ENCODE measurements around the gene ADAT3. TPM values are rescaled to one million over a fixed set of nuclear protein-coding genes. Genes with fewer than 3 reads are reported as not detected.

ADAT3 gene
- total RNA-seq, 1 donor from 2014 or later: 2.4 TPM

DNA sequence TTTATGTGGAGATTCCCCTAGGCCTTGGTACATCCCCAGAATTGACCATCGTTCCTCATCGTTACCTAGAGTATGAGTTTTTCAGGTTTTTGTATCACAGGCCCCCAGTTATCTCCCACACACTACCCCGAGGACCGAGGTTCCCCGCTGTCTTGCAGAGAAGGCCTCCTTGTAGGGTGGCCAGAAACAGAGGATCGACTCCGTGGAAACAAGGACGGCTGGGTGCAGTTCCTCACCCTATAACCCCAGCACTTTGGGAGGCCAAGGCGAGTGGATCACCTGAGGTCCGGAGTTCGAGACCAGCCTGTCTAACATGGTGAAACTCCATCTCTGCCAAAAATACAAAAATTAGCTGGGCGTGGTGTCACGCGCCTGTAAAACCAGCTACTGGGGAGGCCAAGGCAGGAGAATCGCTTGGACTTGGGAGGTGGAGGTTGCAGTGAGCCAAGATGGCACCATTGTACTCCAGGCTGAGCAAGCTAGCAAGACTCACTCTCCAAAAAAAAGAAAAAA, 720 bp downstream of the ADAT3 start:
- H3K4me1 ChIP-seq: peaks cover 13% of the 10 kb centered on the region
- H3K9ac ChIP-seq: peak overlapping the region; percentile 25
- no peak for DNase-seq (ENCODE audit: low spot score)
- H3K27ac ChIP-seq: no peak overlapping the region
- H3K4me3 Mint-ChIP-seq: peak overlapping the region; percentile 92
- TF ChIP-seq EZH2 (IDR thresholded peaks at IDR 0.05): no peak
- TF ChIP-seq, protein P1, sequence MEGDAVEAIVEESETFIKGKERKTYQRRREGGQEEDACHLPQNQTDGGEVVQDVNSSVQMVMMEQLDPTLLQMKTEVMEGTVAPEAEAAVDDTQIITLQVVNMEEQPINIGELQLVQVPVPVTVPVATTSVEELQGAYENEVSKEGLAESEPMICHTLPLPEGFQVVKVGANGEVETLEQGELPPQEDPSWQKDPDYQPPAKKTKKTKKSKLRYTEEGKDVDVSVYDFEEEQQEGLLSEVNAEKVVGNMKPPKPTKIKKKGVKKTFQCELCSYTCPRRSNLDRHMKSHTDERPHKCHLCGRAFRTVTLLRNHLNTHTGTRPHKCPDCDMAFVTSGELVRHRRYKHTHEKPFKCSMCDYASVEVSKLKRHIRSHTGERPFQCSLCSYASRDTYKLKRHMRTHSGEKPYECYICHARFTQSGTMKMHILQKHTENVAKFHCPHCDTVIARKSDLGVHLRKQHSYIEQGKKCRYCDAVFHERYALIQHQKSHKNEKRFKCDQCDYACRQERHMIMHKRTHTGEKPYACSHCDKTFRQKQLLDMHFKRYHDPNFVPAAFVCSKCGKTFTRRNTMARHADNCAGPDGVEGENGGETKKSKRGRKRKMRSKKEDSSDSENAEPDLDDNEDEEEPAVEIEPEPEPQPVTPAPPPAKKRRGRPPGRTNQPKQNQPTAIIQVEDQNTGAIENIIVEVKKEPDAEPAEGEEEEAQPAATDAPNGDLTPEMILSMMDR (IDR thresholded peaks at IDR 0.05): no peak
- peak overlapping the region; percentile 65 for H3K4me3 ChIP-seq
- no peak overlapping the region for H2AFZ ChIP-seq (replicated peaks)
- H4K20me1 ChIP-seq (ENCODE audit: low read depth): peaks cover 49% of the 10 kb centered on the region
- H3K4me1 Mint-ChIP-seq: peaks cover 27% of the 10 kb centered on the region
- H3K79me2 ChIP-seq (ENCODE audit: low read depth): peaks cover 54% of the 10 kb centered on the region
- no peaks in the 10 kb centered on the region for H3K36me3 ChIP-seq
- peak overlapping the region; percentile 76 for H3K4me2 ChIP-seq
- H3K27me3 ChIP-seq: no peaks in the 10 kb centered on the region
- H3K27ac Mint-ChIP-seq: peak overlapping the region; percentile 82
- peaks cover 4% of the 10 kb centered on the region for H3K36me3 Mint-ChIP-seq
- H3F3A ChIP-seq (ENCODE audit: low read depth): peaks cover 23% of the 10 kb centered on the region
- no peaks in the 10 kb centered on the region for H3K9me3 Mint-ChIP-seq
- no peaks in the 10 kb centered on the region for H3K9me3 ChIP-seq (ENCODE audit: low read depth)
- H3K27me3 Mint-ChIP-seq (ENCODE audit: insufficient read depth, low read depth): peaks cover 6% of the 10 kb centered on the region

DNA sequence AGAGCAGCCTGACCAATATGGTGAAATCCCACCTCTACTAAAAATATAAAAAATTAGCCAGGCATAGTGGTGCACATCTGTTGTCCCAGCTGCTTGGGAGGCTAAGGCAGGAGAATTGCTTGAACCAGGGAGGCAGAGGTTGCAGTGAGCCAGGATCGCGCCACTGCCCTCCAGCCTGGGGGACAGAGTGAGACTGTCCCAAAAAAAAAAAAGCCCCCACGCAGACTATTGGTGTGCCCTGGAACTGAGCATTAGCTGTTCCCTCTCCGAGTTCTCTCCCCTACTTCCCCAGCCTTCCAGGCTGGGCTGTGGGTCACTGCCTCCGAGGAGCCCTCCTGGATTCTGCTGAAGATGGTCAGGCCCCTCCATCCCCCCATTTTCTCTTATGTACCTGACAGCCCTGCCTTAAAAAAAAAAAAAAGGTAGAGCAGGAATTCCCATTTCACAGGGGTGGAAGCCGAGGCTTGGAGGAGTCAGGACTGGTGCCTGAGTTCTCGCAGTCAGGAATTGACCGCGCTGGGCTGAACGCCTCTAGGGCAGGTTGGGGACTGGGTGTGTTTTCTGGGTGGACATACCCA, 1.9 kb downstream of the ADAT3 start:
- H3K9me3 Mint-ChIP-seq: no peaks in the 10 kb centered on the region
- Histone ChIP-seq H3K4me2 (no peak overlapping the region), H4K20me1 (ENCODE audit: low read depth) (peaks cover 61% of the 10 kb centered on the region), H3F3A (ENCODE audit: low read depth) (peaks cover 23% of the 10 kb centered on the region), H3K4me1 (peaks cover 13% of the 10 kb centered on the region), H3K36me3 (no peaks in the 10 kb centered on the region), H3K9ac (no peak overlapping the region), H2AFZ (replicated peaks) (no peak overlapping the region), H3K4me3 (no peak overlapping the region), H3K9me3 (ENCODE audit: low read depth) (no peaks in the 10 kb centered on the region), H3K27ac (no peak overlapping the region), H3K27me3 (no peaks in the 10 kb centered on the region), H3K79me2 (ENCODE audit: low read depth) (peaks cover 65% of the 10 kb centered on the region)
- peaks cover 27% of the 10 kb centered on the region for H3K4me1 Mint-ChIP-seq
- no peak for DNase-seq (ENCODE audit: low spot score)
- peaks cover 4% of the 10 kb centered on the region for H3K36me3 Mint-ChIP-seq
- H3K27me3 Mint-ChIP-seq (ENCODE audit: insufficient read depth, low read depth): peaks cover 6% of the 10 kb centered on the region
- TF ChIP-seq EZH2phosphoT487 (IDR thresholded peaks at IDR 0.05) (no peak), EZH2 (IDR thresholded peaks at IDR 0.05) (no peak)
- TF ChIP-seq, protein P1 (IDR thresholded peaks at IDR 0.05): no peak
- peak overlapping the region; percentile 63 for H3K27ac Mint-ChIP-seq
- H3K4me3 Mint-ChIP-seq: peak overlapping the region; percentile 63

DNA sequence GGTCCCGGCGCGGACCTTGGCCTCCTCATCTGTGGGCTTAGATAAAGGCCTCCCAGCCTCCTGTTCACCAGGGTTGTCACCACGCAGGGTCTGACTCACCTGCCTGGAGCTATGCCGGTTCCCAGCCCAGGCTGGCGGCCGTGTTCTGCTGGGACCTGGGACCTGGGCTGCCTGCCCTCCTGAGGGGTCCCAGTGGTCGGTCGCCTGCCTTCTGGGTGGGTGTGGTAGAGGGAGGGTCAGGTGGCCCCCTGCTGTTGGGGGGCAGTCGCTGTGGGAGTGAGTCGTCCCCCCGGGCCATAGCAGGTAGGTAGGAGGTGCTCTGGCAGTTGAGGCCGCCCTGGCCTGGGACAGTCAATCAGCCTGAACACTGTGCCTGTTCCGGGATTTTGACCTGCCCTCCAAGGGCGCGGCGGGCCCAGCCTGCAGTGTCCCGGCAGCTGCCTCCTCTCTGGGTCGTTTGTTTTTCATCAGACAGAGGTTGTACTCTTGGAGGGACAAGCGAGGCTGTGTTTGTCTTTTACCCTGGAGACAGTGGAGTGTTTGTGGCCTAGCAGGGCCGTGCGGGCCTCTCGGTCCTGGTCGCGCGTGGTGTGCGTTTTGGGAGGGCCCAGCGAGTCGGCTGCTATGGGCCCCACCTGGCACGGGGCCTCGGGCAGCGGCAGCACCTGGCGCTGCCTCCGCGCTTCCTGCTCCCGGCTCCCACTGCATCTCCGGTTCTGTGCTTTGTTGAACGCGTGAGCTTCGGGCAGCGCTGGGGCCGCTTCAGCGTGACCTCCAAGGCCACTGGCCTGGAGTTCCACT, 2.6 kb downstream of the ADAT3 start:
- Histone ChIP-seq H2AFZ (replicated peaks) (no peak overlapping the region), H3K4me3 (no peak overlapping the region), H3F3A (ENCODE audit: low read depth) (peaks cover 23% of the 10 kb centered on the region), H3K4me1 (peaks cover 13% of the 10 kb centered on the region), H3K9me3 (ENCODE audit: low read depth) (no peaks in the 10 kb centered on the region), H3K4me2 (no peak overlapping the region), H4K20me1 (ENCODE audit: low read depth) (peaks cover 62% of the 10 kb centered on the region), H3K36me3 (no peaks in the 10 kb centered on the region), H3K27me3 (no peaks in the 10 kb centered on the region), H3K9ac (no peak overlapping the region), H3K27ac (no peak overlapping the region), H3K79me2 (ENCODE audit: low read depth) (peaks cover 72% of the 10 kb centered on the region)
- peaks cover 27% of the 10 kb centered on the region for H3K4me1 Mint-ChIP-seq
- H3K36me3 Mint-ChIP-seq: peaks cover 4% of the 10 kb centered on the region
- no peaks in the 10 kb centered on the region for H3K9me3 Mint-ChIP-seq
- no peak overlapping the region for H3K27ac Mint-ChIP-seq
- TF ChIP-seq, protein P1 (IDR thresholded peaks at IDR 0.05): no peak
- no peak for TF ChIP-seq EZH2phosphoT487 (IDR thresholded peaks at IDR 0.05)
- no peak for TF ChIP-seq EZH2 (IDR thresholded peaks at IDR 0.05)
- H3K4me3 Mint-ChIP-seq: no peak overlapping the region
- DNase-seq (ENCODE audit: low spot score): no peak
- H3K27me3 Mint-ChIP-seq (ENCODE audit: insufficient read depth, low read depth): peaks cover 6% of the 10 kb centered on the region
